Fibroblast of skin of left biceps (primary cell): ENCODE results near the gene DLD.

Experiments used
- DNase-seq, 2 experiments: peaks; one replicate each; pipeline ENCODE4 v3.0.0-alpha.2; 2013; ENCODE audit warnings: low read depth in 2 of 2

DLD gene

DNA sequence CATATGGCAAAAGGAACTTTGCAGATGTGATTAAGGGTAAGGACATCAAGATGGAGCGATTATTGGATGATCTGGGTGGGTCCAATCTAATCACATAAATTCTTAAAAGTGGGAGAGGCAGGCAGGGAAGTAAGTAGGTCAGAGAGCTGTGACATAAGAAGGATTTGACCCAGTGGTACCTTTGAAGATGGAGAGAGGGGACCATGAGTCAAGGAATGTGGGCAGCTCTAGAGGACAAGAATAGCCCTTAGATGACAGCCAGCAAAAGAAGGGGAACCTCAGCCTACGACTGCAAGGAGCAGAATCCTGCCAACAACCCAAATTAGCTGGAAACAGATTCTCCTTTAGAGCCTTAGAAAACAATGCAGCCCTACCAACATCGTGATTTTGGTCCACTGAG, 77.5 kb downstream of the DLD start:
- no peak for DNase-seq

- no peak for DNase-seq
Measured at GRCh38 chr7:107969856-107970255, 78.9 kb downstream of the DLD start.
